Keratinocyte (primary cell): ENCODE results near the gene GNLY. TPM values are rescaled to one million over a fixed set of nuclear protein-coding genes. Genes with fewer than 3 reads are reported as not detected.

Experiments used
- DNase-seq: peaks from one replicate; pipeline ENCODE4 v3.0.0-alpha.2; 2011; ENCODE audit warnings: low read depth, missing footprints, low spot score
- FAIRE-seq: peaks from 2 replicates; lab custom pipeline; 2011; peaks lifted over from hg19 to GRCh38; lab: Jason Lieb, UNC
- H2AFZ ChIP-seq: 2 replicates; pipeline ENCODE4 v1.6.0; 2012; ENCODE audit warnings: low read length, control low read depth, inconsistent platforms; ENCODE audit not compliant: control insufficient read depth
- H3K27ac ChIP-seq: 2 replicates; pipeline ENCODE4 v1.5.1; 2011; ENCODE audit warnings: low read length; ENCODE audit not compliant: control insufficient read depth, insufficient read depth
- H3K27me3 ChIP-seq: 3 replicates; pipeline ENCODE4 v1.6.0; 2011; ENCODE audit warnings: low read length; ENCODE audit not compliant: control insufficient read depth, insufficient read depth; ENCODE audit errors: extremely low read depth
- H3K36me3 ChIP-seq, 2 experiments: 2 replicates in 1 of 2; 3 replicates in 1 of 2; pipeline ENCODE4 v1.5.1; 2011; ENCODE audit warnings: low read length in 2 of 2, mild to moderate bottlenecking in 1 of 2; ENCODE audit not compliant: control insufficient read depth in 2 of 2, insufficient read depth in 2 of 2; ENCODE audit errors: extremely low read depth in 1 of 2
- H3K4me1 ChIP-seq: 3 replicates; pipeline ENCODE4 v1.5.1; 2011; ENCODE audit warnings: low read length; ENCODE audit not compliant: control insufficient read depth, insufficient read depth; ENCODE audit errors: extremely low read depth
- H3K4me2 ChIP-seq: 3 replicates; pipeline ENCODE4 v1.6.0; 2011; ENCODE audit warnings: low read depth, low read length; ENCODE audit not compliant: control insufficient read depth, insufficient read depth; ENCODE audit errors: extremely low read depth
- H3K4me3 ChIP-seq, 3 experiments: fragments of 200-600 bp in 1 of 3; sonication (generic) in 1 of 3; 2 replicates in 2 of 3; 3 replicates in 1 of 3; pipeline ENCODE4 v1.5.1; 2011 to 2016; ENCODE audit warnings: low read length in 3 of 3, mild to moderate bottlenecking in 3 of 3, control low read depth in 2 of 3, inconsistent platforms in 1 of 3, low read depth in 1 of 3, mixed read lengths in 1 of 3, mixed run types in 1 of 3, moderate library complexity in 1 of 3; ENCODE audit not compliant: control insufficient read depth in 2 of 3, insufficient read depth in 2 of 3; ENCODE audit errors: extremely low read depth in 1 of 3
- H3K79me2 ChIP-seq: 2 replicates; pipeline ENCODE4 v1.6.0; 2012; ENCODE audit warnings: low read length; ENCODE audit not compliant: control insufficient read depth, insufficient read depth
- H3K9ac ChIP-seq: 3 replicates; pipeline ENCODE4 v1.6.0; 2011; ENCODE audit warnings: low read length; ENCODE audit not compliant: control insufficient read depth, insufficient read depth; ENCODE audit errors: extremely low read depth
- H3K9me1 ChIP-seq: 3 replicates; pipeline ENCODE4 v1.6.0; 2011; ENCODE audit warnings: low read length; ENCODE audit not compliant: control insufficient read depth, insufficient read depth; ENCODE audit errors: extremely low read depth
- H3K9me3 ChIP-seq: 2 replicates; pipeline ENCODE4 v1.5.1; 2012; ENCODE audit warnings: low read depth, low read length; ENCODE audit not compliant: control insufficient read depth
- H4K20me1 ChIP-seq: 3 replicates; pipeline ENCODE4 v1.6.0; 2011; ENCODE audit warnings: low read length; ENCODE audit not compliant: control insufficient read depth, insufficient read depth; ENCODE audit errors: extremely low read depth
- EZH2 ChIP-seq: IDR thresholded peaks from one replicate; pipeline ENCODE4 v1.6.1; 2012; ENCODE audit warnings: inconsistent platforms, mild to moderate bottlenecking, low read length, moderate library complexity
- dilution Hi-C: fragments of 300-500 bp; cut with MboI; formaldehyde crosslinking; loops from one replicate; pipeline ENCODE4 v1.7.0; 2020; ENCODE audit warnings: low sequenced_read_pairs; ENCODE audit not compliant: extremely low pct_ligation_motif_present
- polyA plus RNA-seq, 5 experiments: library from polyadenylated mRNA; depleted of rRNA in 3 of 5; stranded (reverse) in 3 of 5; stranded (forward) in 1 of 5; unstranded in 1 of 5; fragments of >200 nt; gene quantifications; 1 replicate in 1 of 5; 2 replicates in 3 of 5; 3 replicates in 1 of 5; pipeline versions ENCODE4 v1.2.1 to v1.2.3, GENCODE V29; 2011 to 2012; ENCODE audit warnings: missing spikeins in 2 of 5, low read depth in 1 of 5, low replicate concordance in 1 of 5
- TF ChIP-seq, protein P1 (sequence below), 3 experiments: IDR thresholded peaks in 1 of 3; conservative IDR thresholded peaks in 1 of 3; optimal IDR thresholded peaks in 1 of 3; 2 replicates in 2 of 3; 3 replicates in 1 of 3; pipeline versions ENCODE3 to v1.5.1; 2011; ENCODE audit warnings: low read length in 3 of 3, mild to moderate bottlenecking in 3 of 3, moderate library complexity in 2 of 3, control low read depth in 1 of 3, inconsistent platforms in 1 of 3; ENCODE audit not compliant: insufficient read depth in 2 of 3; ENCODE audit errors: extremely low read depth in 1 of 3

Gene GNLY
- polyA plus RNA-seq, 1 donor (not counting 4 experiments of a cell fraction or from before 2014, with no cell fraction given) = not detected

DNA sequence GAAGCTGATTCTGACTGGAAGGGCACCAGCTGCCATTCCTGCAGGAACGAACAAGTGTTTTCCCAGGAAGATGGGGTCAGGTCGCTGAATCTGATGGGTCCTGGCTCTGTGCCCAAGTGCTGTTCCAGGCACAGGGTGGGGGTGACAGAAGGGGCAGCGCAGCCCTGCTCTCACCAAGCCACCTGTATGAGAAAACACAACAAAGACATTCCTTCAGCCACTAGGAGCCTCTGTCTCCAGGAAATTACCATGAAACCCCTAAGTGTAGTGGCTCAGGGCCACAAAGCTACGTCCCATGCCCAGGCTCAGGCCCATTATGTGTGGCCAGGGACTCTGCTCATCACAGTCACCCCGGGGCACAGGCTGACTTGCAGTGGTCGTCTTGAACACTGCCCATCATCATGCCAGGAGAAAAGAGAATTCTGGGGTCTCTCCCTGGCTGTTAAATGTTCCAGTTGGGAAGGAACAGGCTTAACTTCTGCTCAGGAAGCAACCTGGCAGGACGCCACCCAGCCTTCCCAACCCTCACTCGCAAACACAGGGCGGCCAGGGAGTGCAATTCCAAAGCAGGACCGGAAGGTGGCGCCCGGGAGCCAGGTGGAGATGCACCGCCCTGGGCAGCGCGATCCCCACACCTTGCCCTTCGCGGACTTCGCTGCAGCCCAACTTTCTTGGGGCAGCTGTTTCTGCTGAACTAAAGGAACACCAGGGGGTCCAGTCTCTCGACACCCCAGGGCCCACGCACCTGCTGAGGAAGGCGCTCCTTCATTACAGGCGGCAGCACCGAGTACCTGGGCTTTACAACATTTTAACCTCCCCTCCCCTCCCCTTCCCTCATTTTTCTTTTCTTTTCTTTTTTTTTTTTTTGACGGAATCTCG, 15.1 kb upstream of the GNLY start:
- no peaks in the 10 kb centered on the region for H4K20me1 ChIP-seq
- peak overlapping the region; percentile 48 for H3K4me2 ChIP-seq
- no peak overlapping the region for H3K27ac ChIP-seq
- no peaks in the 10 kb centered on the region for H3K36me3 ChIP-seq
- H2AFZ ChIP-seq = no peak overlapping the region
- no peak overlapping the region for H3K9ac ChIP-seq
- dilution Hi-C loops = no loop called here
- FAIRE-seq = peak; percentile 20
- H3K79me2 ChIP-seq = no peaks in the 10 kb centered on the region
- no peaks in the 10 kb centered on the region for H3K9me1 ChIP-seq
- H3K9me3 ChIP-seq = no peaks in the 10 kb centered on the region
- no peak for TF ChIP-seq EZH2
- TF ChIP-seq, protein P1, sequence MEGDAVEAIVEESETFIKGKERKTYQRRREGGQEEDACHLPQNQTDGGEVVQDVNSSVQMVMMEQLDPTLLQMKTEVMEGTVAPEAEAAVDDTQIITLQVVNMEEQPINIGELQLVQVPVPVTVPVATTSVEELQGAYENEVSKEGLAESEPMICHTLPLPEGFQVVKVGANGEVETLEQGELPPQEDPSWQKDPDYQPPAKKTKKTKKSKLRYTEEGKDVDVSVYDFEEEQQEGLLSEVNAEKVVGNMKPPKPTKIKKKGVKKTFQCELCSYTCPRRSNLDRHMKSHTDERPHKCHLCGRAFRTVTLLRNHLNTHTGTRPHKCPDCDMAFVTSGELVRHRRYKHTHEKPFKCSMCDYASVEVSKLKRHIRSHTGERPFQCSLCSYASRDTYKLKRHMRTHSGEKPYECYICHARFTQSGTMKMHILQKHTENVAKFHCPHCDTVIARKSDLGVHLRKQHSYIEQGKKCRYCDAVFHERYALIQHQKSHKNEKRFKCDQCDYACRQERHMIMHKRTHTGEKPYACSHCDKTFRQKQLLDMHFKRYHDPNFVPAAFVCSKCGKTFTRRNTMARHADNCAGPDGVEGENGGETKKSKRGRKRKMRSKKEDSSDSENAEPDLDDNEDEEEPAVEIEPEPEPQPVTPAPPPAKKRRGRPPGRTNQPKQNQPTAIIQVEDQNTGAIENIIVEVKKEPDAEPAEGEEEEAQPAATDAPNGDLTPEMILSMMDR (optimal IDR thresholded peaks at IDR 0.05 in 1 of 3, IDR thresholded peaks at IDR 0.05 in 1 of 3, conservative IDR thresholded peaks at IDR 0.05 in 1 of 3; ENCODE audit: extremely low read depth in 1 of 3, insufficient read depth in 2 of 3, low read length in 3 of 3) = peak; percentile 98 to 100 (median 99)
- H3K4me1 ChIP-seq = no peaks in the 10 kb centered on the region
- H3K4me3 ChIP-seq = no peak overlapping the region
- peak; percentile 25 for DNase-seq
- H3K27me3 ChIP-seq = peaks cover 4% of the 10 kb centered on the region

DNA sequence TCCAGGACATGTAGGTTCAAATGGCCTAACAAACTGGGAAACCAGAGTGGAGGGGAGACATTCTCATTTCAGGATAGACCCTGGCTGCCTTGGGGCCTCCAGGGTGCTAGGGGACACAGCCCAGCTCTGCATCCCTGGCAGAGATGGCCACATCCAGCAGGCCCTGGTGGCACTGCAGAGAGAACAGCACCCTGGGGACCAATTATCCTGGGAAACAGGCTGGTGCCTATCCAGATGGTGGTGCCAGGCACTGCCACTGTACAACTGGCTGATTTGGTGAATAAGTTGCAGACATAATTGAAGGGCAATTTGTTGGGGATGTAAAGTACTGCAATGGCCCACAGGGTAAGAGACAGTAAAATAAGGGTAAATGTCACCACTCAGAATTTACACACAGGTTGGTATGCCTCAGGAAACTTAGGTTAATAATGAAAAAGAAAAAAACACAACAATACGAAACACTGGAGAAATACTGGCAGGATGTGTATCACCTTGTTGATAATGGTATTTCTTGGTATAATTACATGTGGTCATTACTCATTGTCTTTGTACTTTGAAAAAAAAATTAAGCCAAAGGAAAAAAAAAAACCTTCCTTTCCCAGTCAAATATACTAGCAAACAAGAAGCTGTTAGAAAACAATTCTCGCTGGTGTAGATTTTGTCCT, 13.3 kb upstream of the GNLY start:
- H3K9me3 ChIP-seq = no peaks in the 10 kb centered on the region
- H3K79me2 ChIP-seq = no peaks in the 10 kb centered on the region
- no peaks in the 10 kb centered on the region for H3K36me3 ChIP-seq
- dilution Hi-C loops = no loop called here
- no peaks in the 10 kb centered on the region for H4K20me1 ChIP-seq
- H3K4me1 ChIP-seq = no peaks in the 10 kb centered on the region
- H3K4me3 ChIP-seq = no peak overlapping the region
- H3K4me2 ChIP-seq = no peak overlapping the region
- peaks cover 4% of the 10 kb centered on the region for H3K27me3 ChIP-seq
- FAIRE-seq (no peak), DNase-seq (no peak)
- H2AFZ ChIP-seq = no peak overlapping the region
- H3K9ac ChIP-seq = no peak overlapping the region
- H3K9me1 ChIP-seq = no peaks in the 10 kb centered on the region
- H3K27ac ChIP-seq = no peak overlapping the region
- TF ChIP-seq EZH2 = no peak
- TF ChIP-seq, protein P1 (optimal IDR thresholded peaks at IDR 0.05 in 1 of 3, IDR thresholded peaks at IDR 0.05 in 1 of 3, conservative IDR thresholded peaks at IDR 0.05 in 1 of 3; ENCODE audit: extremely low read depth in 1 of 3, insufficient read depth in 2 of 3, low read length in 3 of 3) = no peak
